HG02678 (cell line): Measurements from ENCODE around the gene CDH4.

Experiments used
- ATAC-seq: cut with Tn5 transposase; IDR thresholded peaks from one replicate; pipeline ENCODE4 v1.9.1; 2021; ENCODE audit warnings: mild to moderate bottlenecking, moderate library complexity; ENCODE audit not compliant: unreplicated experiment

CDH4 gene

DNA sequence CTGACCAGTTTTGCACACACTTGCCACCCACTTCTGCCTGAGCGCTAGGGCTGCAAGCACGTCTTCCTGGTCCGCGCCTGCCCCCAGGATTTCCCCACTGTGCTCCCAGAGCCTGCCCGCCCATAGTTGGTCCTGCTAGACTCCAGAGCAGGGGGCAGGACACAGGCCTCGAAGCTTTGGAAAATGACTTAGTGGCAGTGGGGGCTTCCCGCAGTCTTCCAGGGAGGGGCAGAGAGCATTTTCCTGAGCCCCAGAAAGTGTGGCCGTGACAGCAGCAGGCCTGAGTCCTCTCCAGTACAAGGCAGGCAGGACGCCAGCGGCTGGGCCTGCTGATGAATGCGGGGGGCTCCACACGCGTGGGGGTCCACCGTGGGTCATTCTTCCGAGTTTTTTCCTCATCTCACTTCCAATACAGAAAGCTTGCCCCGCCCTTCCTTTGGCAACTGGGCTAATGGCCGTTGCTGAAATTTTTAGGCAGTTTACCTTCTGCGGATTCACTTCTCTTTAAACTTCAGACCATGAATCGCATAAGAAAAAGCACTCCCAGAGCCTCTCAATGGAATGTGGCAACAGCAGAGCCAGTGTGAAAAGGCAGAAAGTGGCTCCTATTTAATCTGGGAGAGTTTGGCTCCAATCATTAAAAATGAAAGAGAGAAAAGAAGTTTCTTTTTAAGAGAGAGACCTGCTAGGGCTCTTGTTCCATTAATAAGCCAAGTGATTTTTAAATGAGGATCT lies 383.8 kb downstream of the CDH4 start:
- no peak for ATAC-seq

- ATAC-seq, result no peak
Observed at GRCh38 chr20:61636531-61637116, 384.6 kb downstream of the CDH4 start.

- no peak for ATAC-seq
Observed at GRCh38 chr20:61638802-61639585, 386.9 kb downstream of the CDH4 start.

DNA sequence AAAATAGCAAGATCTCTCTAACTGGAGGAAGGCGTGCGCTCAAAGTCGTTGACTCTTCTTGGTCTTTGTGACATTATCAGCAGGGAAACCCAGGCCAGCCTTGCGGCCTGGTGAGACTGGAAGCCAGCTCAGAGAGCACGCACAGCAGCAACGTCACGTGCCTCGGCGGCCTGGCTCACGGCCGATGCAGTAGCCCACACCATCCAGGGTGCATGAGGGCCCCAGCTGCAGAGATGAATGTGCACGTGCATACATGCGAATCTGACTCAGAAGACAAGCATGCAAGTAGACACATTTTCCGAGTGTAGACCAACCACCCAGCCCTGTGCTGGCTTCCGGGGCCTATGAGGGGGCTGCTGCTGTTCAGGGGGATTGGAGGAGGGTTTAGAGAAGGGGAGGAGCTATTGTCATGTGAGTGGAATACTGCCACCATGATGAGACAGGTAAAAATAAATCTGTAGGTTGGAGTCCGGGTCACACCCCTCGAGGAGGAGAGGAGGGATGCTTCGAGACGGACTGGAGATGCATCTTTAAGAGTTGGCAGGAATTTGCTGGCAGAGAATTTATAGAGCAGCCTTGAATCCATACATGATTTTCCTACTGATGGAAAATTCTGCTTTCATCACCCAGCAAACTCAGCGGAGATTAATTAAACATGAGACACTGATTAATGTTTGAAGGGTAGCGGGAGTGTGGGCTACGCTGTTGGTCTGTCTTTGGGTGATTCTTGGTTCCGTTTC lies 388.2 kb downstream of the CDH4 start:
- ATAC-seq, result no peak

- ATAC-seq, result no peak
Observed at GRCh38 chr20:61640871-61641245, 388.8 kb downstream of the CDH4 start.

DNA sequence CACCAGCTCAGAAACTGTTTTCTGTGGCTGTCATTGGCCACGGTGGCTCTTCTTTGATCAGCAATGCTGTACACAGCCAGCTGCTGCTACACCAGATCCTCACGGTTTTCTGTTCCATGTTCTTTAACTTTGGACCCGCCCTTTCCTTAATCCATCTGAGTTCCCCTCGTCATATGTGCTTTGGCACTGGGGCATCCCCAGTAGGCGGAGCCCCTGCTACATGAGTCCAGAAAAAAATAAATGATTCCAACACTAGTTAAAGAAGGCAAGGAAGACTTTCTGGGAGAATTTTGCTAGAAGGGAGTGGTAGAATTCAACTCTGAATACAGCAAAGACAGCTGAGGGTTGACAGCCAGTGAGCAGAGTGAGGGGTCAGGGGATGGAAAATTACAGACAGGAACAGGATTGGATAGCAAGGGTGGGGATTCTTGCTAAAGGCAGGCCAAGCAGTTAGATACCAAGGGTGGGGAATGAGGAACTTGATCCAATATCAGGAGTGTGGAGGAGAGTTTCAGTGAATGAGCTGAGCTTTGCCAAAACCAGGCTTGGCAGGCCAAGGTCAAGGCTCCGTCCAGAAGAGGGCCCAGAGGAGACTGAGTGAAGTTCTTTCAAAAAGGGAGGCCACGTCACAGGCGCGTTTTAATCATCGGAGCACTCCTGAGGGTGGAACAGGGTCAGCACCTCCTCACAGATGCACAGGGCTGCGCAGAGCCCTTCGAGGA lies 391.8 kb downstream of the CDH4 start:
- ATAC-seq, result no peak

DNA sequence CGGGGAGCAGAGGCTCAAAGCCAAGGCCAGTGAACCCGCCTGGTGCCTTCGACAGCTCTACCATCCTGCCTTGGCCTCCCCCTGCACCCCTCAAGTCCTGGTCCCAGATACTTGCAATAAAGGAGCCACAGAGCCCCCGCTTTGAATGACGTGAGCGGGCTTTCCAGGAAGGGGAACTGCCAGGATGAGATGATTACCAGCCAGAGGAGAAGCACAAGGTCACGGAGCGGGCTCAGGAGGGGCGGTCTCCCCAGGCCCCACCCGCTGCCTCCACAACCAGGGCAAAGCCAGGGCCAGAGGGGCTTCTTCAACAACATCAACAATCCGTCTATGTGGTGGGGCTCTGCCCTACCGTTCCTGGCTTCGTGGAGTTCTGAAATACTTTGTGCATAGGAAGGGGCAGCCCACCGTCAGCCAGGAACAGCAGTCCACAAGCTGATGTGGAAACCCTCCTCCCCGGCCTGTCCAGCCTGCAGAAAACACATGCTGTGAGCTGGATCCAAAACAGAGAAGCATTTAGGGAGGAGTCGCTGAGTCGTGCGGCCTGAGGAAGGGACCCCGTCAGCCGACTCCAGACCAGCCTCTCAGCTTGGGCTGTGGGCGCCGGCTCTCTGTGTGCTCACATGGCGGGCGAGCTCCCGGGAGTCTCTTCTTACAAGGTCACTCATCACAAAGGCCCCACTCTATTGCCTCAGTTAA lies 392.5 kb downstream of the CDH4 start:
- no peak for ATAC-seq

- no peak for ATAC-seq
Observed at GRCh38 chr20:61645732-61646131, 393.7 kb downstream of the CDH4 start.

- ATAC-seq, result no peak
Observed at GRCh38 chr20:61646453-61646852, 394.4 kb downstream of the CDH4 start.

DNA sequence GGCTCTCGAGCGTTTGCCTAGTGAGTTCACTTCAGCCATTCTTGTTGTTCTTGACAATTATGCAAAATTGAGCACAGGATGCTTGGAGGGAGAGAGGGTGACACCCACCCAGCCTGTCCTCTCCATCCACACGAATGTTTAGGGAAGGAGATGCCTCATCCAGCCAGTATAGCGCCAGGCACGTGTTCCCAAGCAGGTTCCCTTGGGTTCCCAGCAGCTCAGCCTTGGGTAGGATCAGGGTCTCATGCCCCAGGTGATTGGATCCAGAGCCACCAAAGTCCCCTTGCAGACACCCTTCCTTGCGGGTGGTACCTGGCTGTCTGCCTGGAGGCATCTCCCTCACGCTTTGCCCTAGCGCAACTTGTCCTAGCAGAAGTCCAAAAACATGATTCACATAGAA lies 394.9 kb downstream of the CDH4 start:
- no peak for ATAC-seq

GRCh38 chr20:61647702-61648101 lies 395.6 kb downstream of the CDH4 start:
- ATAC-seq, result no peak

DNA sequence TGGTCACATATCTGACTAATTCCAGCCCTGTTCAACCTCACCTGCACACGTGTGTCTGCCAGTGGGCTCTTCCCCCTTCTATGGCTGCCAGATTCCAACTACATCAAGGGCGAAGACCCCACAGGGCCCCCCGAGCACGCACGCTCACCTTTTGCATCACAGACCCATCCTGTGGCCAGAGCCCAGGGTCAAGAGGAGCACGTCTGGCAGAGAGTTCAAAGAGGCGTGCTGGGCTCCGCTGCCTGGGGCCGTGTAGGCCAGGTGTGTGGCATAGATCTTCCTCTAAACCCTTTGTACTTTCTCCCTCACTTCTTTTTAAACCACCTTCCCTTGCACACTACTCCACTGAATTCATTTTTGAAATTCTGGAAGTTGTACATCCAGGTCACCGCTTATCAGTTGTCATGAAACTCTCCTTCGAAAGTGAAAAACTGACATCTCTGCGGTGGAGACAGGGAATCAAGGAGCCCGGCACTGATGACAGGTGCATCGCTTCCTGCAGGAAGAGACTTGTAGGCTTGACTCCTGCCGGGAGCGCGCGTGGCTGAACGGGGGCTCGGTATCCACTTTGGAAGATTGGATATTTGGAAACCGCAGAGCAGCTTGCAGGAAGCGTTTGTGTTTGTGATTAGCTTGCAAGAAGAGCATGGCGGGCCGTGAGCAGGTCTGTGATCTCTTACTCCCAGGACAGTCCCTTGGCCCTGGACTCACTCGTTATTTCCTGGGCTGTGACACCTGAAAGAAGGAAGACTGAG lies 397.2 kb downstream of the CDH4 start:
- ATAC-seq, result no peak

DNA sequence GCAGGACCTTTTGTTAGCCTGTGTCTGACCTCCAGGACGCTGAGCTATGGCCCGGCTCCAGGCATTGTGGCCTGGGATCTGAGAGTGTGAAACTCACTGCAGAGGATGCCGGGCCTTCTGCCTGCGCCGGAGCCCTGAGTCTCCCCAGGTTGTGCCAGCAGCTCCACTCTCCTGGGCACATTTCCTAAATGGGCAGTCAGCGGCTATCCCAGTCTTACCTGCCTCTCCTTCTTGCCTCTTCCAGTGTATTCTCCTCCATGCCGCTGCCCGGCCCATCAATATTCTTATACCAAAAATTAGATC lies 397.8 kb downstream of the CDH4 start:
- ATAC-seq, result no peak

GRCh38 chr20:61650912-61651733 lies 399.1 kb downstream of the CDH4 start:
- ATAC-seq, result no peak

DNA sequence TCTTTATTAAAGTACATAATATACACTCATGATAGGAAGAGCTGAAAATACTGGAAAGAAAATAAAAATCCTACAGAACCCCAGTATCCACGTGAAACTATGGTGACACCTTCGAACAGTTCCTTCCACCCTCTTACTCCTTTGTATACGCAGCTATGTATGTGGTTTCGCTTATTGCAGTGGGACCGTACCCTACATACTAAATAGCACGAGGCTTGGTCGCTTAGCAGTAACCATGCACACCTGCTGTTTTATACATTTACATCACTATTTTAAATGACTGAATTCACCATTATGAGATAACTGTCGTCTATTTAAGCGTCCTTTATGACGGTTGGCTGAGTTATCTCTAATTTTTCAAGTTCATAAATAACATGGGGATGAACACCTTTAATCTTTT lies 400.1 kb downstream of the CDH4 start:
- no peak for ATAC-seq

GRCh38 chr20:61654726-61655125 lies 402.7 kb downstream of the CDH4 start:
- ATAC-seq, result no peak

GRCh38 chr20:61655591-61655990 lies 403.5 kb downstream of the CDH4 start:
- no peak for ATAC-seq

DNA sequence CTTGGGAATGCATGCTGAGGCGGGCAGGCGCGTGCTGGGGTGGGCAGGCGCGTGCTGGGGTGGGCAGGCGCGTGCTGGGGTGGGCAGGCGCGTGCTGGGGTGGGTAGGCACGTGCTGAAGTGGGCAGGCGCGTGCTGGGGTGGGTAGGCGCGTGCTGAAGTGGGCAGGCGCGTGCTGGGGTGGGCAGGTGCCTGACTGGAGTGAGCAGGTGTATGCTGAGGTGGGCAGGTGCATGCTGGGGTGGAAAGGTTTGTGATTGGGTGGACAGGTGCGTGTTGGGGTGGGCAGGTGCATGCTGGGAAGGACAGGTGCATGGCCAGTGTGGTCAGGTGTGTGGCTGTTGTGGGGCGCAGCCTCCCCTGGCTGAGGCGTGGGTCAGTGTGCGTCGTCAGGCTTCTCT lies 404.1 kb downstream of the CDH4 start:
- ATAC-seq, result no peak
